ENCODE results near the gene P2RY12. TPM values are rescaled to one million over a fixed set of nuclear protein-coding genes. Genes with fewer than 3 reads are reported as not detected.

Gene P2RY12
- total and polyA plus RNA-seq, 2 donors (not counting 3 experiments of a cell fraction or from before 2014, with no cell fraction given) = not detected

DNA sequence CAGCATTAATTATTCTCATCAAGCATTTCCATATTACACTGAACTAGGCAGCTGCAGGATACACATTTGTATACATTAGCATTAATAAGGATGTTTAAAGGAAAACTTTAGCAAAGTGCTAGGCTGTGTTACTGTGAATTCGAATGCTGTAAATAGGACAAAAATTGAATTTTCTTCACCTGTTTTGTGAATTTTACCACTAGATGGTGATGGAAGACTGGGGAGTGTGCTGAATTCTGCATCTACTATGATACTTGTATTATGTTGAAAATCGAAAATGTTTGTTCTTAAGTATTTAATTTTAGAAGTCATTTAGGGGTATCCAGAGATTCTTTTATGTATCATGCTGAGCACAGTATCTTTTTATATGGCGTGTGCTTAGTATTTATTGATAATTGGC is 93.9 kb downstream of the P2RY12 start:
- Histone ChIP-seq H3K9me1 (replicated peaks; ENCODE audit: control insufficient read depth, extremely low read depth, insufficient read depth, low read length) (no peaks in the 10 kb centered on the region), H3K36me3 (ENCODE audit: control insufficient read depth in 2 of 2, extremely low read depth in 1 of 2, insufficient read depth in 2 of 2, low read length in 2 of 2) (no peaks in the 10 kb centered on the region), H2AFZ (ENCODE audit: low read depth, low read length) (no peak overlapping the region), H3K79me2 (ENCODE audit: control insufficient read depth, insufficient read depth, low read length) (no peaks in the 10 kb centered on the region), H3K27me3 (ENCODE audit: control insufficient read depth in 2 of 2, insufficient read depth in 2 of 2, low read length in 2 of 2) (peaks cover 0 to 13% of the 10 kb centered on the region in 2 experiments), H3K4me3 (replicated peaks in 1 of 3; ENCODE audit: insufficient read depth in 1 of 3, low read depth in 1 of 3, low read length in 3 of 3) (no peak overlapping the region), H4K20me1 (replicated peaks; ENCODE audit: control insufficient read depth, extremely low read depth, insufficient read depth, low read length) (no peaks in the 10 kb centered on the region), H3K9me3 (replicated peaks; ENCODE audit: control insufficient read depth, insufficient read depth, low read length) (no peaks in the 10 kb centered on the region), H3K4me2 (ENCODE audit: insufficient read depth, low read length) (no peak overlapping the region), H3K4me1 (ENCODE audit: control insufficient read depth, extremely low read depth, insufficient read depth, low read length) (no peaks in the 10 kb centered on the region), H3K27ac (ENCODE audit: insufficient read depth, low read depth, low read length) (no peak overlapping the region), H3K9ac (replicated peaks; ENCODE audit: extremely low read depth, insufficient read depth, low read length) (no peak overlapping the region)
- FAIRE-seq (no peak), DNase-seq (ENCODE audit: low read depth, low spot score) (no peak)
- no TSS peak for BruUV-seq (replicated peaks)
- intact Hi-C loops (cut with micrococcal nuclease) = no loop called here
- ChIA-PET CTCF (no interaction called here), POLR2A (no interaction called here)
- dilution Hi-C loops (cut with MboI; ENCODE audit: extremely low pct_ligation_motif_present, low sequenced_read_pairs) = no loop called here
- TF ChIP-seq MYC (IDR thresholded peaks at IDR 0.05; ENCODE audit: low read depth, low read length) (no peak), EZH2 (IDR thresholded peaks at IDR 0.05; ENCODE audit: borderline replicate concordance, low read depth, low read length, severe bottlenecking) (no peak), JUN (IDR thresholded peaks at IDR 0.05; ENCODE audit: borderline replicate concordance, insufficient read depth, insufficient read length, low read depth) (no peak), POLR2A (IDR thresholded peaks at IDR 0.05; ENCODE audit: low read depth, low read length) (no peak), MAX (IDR thresholded peaks at IDR 0.05; ENCODE audit: insufficient read depth, insufficient read length) (no peak), POLR2AphosphoS5 (IDR thresholded peaks at IDR 0.05; ENCODE audit: insufficient read depth, low read depth, low read length) (no peak), GATA2 (IDR thresholded peaks at IDR 0.05; ENCODE audit: insufficient read depth, insufficient read length, low read depth, low read length) (no peak), FOS (IDR thresholded peaks at IDR 0.05; ENCODE audit: borderline replicate concordance, insufficient read depth, low read length) (no peak)
- TF ChIP-seq, protein P1, sequence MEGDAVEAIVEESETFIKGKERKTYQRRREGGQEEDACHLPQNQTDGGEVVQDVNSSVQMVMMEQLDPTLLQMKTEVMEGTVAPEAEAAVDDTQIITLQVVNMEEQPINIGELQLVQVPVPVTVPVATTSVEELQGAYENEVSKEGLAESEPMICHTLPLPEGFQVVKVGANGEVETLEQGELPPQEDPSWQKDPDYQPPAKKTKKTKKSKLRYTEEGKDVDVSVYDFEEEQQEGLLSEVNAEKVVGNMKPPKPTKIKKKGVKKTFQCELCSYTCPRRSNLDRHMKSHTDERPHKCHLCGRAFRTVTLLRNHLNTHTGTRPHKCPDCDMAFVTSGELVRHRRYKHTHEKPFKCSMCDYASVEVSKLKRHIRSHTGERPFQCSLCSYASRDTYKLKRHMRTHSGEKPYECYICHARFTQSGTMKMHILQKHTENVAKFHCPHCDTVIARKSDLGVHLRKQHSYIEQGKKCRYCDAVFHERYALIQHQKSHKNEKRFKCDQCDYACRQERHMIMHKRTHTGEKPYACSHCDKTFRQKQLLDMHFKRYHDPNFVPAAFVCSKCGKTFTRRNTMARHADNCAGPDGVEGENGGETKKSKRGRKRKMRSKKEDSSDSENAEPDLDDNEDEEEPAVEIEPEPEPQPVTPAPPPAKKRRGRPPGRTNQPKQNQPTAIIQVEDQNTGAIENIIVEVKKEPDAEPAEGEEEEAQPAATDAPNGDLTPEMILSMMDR (IDR thresholded peaks at IDR 0.05; ENCODE audit: extremely low read depth in 1 of 2, insufficient read depth in 1 of 2, low read depth in 1 of 2, low read length in 2 of 2) = no peak
